ENCODE results near the gene UBE2L3.

UBE2L3 gene

DNA sequence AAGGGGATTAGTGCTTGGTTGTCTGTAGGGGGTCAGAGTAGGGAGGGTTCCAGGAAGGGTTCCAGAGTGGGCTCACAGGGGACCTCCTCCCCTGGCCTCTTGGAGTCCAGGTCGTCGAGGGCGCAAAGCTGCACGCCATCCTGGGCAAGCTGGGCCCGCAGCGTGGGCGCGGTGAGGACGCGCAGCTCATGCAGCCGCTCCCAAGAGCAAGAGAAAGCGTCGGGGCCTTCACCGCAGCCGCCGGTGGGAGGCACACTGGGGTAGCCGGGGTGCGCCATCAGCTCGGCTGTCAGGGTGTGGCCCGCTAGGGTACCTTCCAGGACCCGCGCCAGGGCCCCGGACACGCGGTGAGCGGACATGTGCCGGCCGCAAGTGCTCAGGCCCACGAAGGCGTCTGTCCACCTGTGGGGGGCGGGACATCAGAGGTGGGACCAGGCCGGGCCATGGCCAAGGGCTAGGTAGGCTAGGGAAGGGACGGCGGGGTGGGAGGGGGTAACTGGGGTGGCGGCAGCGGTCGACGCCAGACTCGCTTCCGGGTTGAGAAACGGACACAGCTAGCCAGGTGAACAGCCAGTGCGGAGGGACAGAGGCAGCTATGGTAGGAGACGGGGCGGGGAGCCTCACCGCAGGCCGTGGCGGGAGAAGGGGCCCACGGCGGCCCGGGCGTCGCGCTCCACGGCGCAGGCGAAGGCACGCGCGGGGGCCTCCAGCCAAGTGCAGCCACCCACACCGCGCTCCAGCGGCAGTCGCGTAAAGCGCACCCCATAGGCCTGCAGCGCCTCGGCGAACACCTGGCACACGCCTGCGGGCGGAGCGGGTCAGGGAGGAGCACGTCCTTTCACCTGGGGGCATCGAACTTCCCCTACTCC is 61.1 kb downstream of the UBE2L3 start:
- Histone ChIP-seq H3K4me3 (ENCODE audit: low read depth, low read length) (peak overlapping the region; percentile 87), H3K4me1 (ENCODE audit: control insufficient read depth, insufficient read depth, low read length) (no peaks in the 10 kb centered on the region), H3K9me3 (ENCODE audit: control insufficient read depth, insufficient read depth, low read depth, low read length) (no peaks in the 10 kb centered on the region), H3K27ac (ENCODE audit: extremely low read depth, low read depth, low read length) (peak overlapping the region; percentile 76; the same call in 1 of the 2 replicates), H3K36me3 (ENCODE audit: control insufficient read depth in 2 of 2, insufficient read depth in 1 of 2, low read length in 2 of 2) (peaks cover 0 to 39% of the 10 kb centered on the region in 2 experiments; a peak in 1 of 3 replicates)
- POLR2A ChIA-PET, result interaction anchor here (0.8 to 2.5 kb wide), 11 partner anchors 9 to 60 kb away, joined by 3 to 50 read pairs (median 6); partner anchors contain the start of gene SDF2L1
- CTCF ChIA-PET, result interaction anchor here (0.5 to 5.7 kb wide), 20 partner anchors 8 to 66 kb away, joined by 3 to 109 read pairs (median 4); partner anchors contain the start of gene SDF2L1
- TF ChIP-seq GFI1B (tag by site-specific recombination; IDR thresholded peaks at IDR 0.05) (no peak), ZBTB7A (tag by site-specific recombination; IDR thresholded peaks at IDR 0.05; ENCODE audit: low read depth) (0 out of 2 replicates have a peak, but pooled peaks have one; percentile 68), KLF1 (tag by site-specific recombination; IDR thresholded peaks at IDR 0.05) (0 out of 2 replicates have a peak, but pooled peaks have one; percentile 81), ZNF677 (tag by site-specific recombination; IDR thresholded peaks at IDR 0.05) (peak; percentile 44; the same call in 1 of the 2 replicates), GLIS1 (tag by site-specific recombination; IDR thresholded peaks at IDR 0.05) (peak; percentile 17; the same call in 1 of the 2 replicates), ZNF23 (tag by site-specific recombination; IDR thresholded peaks at IDR 0.05; ENCODE audit: borderline replicate concordance) (no peak), ZNF266 (tag by site-specific recombination; IDR thresholded peaks at IDR 0.05; ENCODE audit: low read depth) (no peak), ZNF223 (tag by site-specific recombination; IDR thresholded peaks at IDR 0.05) (no peak), ZNF610 (tag by site-specific recombination; IDR thresholded peaks at IDR 0.05; ENCODE audit: borderline replicate concordance) (no peak), ZNF221 (tag by site-specific recombination; IDR thresholded peaks at IDR 0.05; ENCODE audit: borderline replicate concordance) (no peak), MEIS1 (CRISPR knock-in tag; IDR thresholded peaks at IDR 0.05; ENCODE audit: borderline replicate concordance) (peak; percentile 51; the same call in 1 of the 2 replicates), ZNF394 (tag by site-specific recombination; IDR thresholded peaks at IDR 0.05; ENCODE audit: borderline replicate concordance) (no peak), ZNF350 (tag by site-specific recombination; IDR thresholded peaks at IDR 0.05) (no peak)
- TF ChIP-seq, protein P1, sequence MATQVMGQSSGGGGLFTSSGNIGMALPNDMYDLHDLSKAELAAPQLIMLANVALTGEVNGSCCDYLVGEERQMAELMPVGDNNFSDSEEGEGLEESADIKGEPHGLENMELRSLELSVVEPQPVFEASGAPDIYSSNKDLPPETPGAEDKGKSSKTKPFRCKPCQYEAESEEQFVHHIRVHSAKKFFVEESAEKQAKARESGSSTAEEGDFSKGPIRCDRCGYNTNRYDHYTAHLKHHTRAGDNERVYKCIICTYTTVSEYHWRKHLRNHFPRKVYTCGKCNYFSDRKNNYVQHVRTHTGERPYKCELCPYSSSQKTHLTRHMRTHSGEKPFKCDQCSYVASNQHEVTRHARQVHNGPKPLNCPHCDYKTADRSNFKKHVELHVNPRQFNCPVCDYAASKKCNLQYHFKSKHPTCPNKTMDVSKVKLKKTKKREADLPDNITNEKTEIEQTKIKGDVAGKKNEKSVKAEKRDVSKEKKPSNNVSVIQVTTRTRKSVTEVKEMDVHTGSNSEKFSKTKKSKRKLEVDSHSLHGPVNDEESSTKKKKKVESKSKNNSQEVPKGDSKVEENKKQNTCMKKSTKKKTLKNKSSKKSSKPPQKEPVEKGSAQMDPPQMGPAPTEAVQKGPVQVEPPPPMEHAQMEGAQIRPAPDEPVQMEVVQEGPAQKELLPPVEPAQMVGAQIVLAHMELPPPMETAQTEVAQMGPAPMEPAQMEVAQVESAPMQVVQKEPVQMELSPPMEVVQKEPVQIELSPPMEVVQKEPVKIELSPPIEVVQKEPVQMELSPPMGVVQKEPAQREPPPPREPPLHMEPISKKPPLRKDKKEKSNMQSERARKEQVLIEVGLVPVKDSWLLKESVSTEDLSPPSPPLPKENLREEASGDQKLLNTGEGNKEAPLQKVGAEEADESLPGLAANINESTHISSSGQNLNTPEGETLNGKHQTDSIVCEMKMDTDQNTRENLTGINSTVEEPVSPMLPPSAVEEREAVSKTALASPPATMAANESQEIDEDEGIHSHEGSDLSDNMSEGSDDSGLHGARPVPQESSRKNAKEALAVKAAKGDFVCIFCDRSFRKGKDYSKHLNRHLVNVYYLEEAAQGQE (tag by site-specific recombination; IDR thresholded peaks at IDR 0.05), result no peak
- TF ChIP-seq, protein P2, sequence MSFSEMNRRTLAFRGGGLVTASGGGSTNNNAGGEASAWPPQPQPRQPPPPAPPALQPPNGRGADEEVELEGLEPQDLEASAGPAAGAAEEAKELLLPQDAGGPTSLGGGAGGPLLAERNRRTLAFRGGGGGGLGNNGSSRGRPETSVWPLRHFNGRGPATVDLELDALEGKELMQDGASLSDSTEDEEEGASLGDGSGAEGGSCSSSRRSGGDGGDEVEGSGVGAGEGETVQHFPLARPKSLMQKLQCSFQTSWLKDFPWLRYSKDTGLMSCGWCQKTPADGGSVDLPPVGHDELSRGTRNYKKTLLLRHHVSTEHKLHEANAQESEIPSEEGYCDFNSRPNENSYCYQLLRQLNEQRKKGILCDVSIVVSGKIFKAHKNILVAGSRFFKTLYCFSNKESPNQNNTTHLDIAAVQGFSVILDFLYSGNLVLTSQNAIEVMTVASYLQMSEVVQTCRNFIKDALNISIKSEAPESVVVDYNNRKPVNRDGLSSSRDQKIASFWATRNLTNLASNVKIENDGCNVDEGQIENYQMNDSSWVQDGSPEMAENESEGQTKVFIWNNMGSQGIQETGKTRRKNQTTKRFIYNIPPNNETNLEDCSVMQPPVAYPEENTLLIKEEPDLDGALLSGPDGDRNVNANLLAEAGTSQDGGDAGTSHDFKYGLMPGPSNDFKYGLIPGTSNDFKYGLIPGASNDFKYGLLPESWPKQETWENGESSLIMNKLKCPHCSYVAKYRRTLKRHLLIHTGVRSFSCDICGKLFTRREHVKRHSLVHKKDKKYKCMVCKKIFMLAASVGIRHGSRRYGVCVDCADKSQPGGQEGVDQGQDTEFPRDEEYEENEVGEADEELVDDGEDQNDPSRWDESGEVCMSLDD (tag by site-specific recombination; IDR thresholded peaks at IDR 0.05), result 0 out of 2 replicates have a peak, but pooled peaks have one; percentile 48

Measured in HEK293 (cell line).